Measurements from ENCODE around the gene C1QTNF1.

The C1QTNF1 gene

DNA sequence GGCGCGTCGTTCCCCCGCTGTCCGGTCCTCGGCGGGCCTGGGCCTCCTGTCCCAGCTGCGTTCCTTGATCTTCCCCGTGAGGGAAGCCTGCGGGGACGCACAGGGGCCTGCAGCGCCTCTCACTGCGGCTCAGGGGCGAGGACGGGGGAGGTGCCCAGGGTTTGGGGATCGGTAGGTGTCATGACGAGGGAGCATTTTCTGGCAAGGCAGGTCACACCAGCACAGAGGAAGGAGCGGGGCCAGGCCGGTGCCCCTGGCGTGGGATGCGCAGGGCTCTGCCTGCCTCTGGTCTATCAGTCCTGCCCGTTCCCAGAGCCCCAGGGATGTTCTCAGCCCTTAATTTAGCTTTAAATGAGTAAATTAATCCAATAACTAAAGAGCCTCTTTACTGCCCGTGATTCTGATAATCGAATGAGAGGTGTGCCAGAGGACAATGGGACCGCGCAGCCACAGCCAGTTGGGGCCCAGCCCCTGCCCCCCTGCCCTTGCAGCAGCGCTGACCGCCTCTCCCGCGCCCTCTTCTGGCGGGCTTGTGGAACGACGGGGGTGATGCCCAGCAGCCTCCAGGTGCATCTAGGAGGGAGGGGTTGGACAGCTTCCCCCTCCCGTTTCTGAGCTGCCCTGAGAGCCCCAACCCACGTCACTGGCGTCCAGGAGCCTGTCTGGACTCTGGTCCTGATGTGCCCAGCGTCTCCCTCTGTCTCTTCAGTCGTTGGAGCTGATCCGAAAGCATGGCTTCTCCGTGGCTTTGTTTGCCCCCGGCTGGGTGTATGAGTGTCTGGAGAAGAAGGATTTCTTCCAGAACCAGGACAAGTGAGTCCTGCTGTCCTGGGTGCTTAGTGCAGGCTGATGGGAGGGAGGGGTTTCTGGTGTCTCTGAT is 58.6 kb downstream of the C1QTNF1 start:
- FAIRE-seq, result no peak

GRCh38 chr17:79083191-79083971 is 59.4 kb downstream of the C1QTNF1 start:
- no peak for FAIRE-seq

GRCh38 chr17:79084291-79085153 is 60.6 kb downstream of the C1QTNF1 start:
- no peak for FAIRE-seq

- FAIRE-seq, result no peak
Measured at GRCh38 chr17:79085154-79085920, 61.4 kb downstream of the C1QTNF1 start.

- FAIRE-seq, result no peak
Measured at GRCh38 chr17:79085921-79086551, 62.1 kb downstream of the C1QTNF1 start.

- no peak for FAIRE-seq
Measured at GRCh38 chr17:79086609-79087427, 62.8 kb downstream of the C1QTNF1 start.

DNA sequence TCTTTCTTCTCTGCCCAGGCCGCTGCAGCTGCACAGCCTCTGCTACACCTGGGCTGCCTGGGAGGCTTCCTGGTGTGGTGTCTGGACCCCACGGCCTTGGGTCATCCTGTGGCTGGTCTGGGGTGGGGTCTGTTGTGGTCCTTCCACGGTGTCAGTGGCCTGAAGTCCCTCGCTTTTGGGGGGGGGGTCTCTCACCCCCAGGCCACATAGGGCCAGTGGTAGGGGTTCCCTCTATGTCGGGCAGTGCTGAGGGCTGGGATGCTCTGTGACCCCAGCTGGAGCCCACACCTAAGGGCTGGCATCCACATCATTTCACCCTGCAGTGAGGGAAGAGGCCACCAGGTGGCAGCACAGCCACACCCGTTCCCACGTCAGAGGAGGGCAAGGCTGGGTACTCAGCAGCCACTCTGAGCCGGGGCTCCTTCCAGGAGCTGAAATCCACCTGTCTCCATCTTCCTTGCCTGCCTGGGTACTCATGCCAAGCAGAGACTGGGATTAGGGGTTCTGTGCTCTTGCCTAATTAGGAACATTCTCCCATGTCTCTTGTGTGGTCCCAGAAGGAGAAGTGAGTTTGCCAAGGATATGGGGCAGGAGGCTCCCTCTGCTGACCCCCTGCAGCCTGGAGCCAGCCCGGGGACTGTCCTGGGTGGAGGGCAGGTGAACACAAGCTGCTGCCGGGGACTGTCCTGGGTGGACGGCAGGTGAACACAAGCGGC is 63.6 kb downstream of the C1QTNF1 start:
- FAIRE-seq, result no peak

- FAIRE-seq, result no peak
Measured at GRCh38 chr17:79088247-79088996, 64.5 kb downstream of the C1QTNF1 start.

GRCh38 chr17:79088997-79089328 is 65.0 kb downstream of the C1QTNF1 start:
- no peak for FAIRE-seq

DNA sequence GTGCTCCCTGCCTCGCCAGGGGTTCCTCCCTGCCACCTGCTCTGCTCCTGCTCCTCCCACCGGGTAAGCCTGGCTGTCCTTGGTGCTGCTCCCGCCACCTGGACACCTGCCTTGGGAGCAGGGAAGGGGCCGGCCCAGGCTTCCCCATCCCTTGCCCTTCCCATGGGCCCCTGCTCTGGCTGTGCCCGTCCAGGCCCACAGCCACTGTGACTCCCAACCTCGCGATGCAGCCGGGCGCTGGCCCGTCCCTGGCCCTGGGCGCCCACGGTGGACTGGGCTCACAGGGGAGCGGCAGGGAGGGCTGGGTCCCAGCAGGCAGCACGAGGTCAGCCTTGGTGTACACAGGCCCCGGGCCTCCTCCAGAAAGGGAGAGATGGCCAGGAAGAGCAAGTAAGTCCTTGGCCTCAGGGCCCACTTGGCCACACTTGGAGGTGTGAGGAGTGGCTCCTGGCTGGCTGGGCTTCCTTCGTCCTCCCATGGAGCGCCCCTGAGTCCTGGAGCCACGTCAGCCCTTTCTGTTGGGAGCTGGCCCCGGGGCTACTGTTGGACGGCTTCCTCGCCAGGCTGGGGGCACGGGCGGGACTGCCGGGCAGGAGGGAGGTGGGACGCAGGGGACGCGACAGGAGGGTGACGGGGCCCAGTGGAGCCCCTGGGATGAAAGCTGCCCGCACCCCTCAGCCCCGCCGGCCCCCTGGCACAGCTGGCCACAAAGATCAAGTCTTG is 65.9 kb downstream of the C1QTNF1 start:
- no peak for FAIRE-seq

DNA sequence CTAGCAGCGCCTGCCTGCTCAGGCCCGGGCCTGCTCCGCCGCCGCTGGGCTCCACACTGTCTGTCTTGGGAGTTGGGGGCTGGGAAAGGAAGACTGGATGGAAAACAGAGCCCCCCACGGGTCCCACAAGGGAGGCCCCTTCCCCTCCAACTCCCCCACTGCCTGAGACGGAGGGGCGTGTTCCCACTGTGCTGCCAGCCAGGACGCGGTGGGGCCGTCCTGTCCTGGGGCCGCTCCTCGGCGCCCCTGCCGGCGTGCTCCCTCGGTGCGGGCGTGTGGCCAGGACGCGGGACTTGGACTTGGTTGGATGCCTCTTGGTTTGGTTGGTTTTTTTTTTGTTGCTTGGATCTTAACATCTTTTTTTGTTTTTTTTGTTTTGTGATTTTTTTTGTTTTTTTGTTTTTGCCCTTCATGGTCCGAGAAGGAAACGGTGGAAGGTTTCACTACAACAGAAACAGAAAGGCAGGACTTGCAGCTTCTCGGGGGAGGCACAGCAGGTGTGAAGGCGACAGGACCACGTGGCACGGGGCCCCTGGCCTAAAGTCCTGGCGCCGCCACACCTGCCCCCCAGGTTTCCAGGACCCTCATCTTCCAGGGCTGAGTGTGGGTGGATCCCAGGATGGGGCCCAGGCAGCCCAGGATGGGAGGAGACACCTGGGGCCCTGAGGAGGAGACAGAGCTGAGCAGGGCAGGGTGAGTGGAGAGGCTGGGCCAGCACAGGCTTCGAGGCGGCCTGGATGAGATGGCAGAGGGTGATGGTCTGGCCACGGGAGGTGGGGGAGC is 66.7 kb downstream of the C1QTNF1 start:
- FAIRE-seq, result no peak

DNA sequence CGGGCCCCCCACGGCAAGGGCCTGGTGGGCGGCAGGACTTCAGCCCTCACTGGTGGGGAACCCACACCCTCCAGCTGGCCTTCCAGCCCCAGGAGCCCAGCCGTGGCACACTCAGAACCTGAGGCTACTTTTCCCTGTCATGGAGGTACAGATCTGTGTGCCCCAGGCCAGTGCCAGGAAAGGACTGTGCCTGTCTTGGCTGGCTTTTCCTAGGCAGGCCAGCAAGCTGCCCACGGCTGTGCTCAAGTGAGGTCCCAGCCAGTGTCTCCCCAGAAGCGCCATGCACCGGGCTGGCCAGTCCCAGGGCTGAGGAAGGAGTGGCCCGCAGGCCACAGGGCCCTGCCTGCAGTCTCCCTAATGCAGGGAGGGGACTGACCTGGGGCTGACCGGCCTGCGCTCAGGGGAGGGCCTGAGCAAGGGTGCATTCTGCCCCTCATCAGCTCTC is 67.3 kb downstream of the C1QTNF1 start:
- FAIRE-seq, result no peak

DNA sequence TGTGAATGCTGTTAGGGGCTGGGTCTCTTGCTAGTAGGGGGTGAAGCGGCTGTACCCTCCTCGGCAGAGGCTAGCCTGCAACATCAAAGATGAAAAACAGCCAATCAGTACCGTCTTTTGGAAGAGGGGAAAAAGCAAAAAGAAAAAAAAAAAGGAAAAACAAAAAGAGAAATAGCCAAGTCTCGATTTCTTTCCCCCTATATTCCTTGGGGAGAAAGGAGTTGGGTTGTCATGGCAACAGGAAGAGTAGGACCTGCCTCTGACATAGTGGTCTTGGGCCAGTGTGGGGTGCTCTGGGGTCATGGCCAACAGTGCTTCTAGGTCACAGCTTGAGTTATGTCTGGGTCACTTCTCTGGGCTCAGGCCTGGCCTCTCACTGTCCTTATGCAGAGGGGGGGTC is 68.6 kb downstream of the C1QTNF1 start:
- no peak for FAIRE-seq

DNA sequence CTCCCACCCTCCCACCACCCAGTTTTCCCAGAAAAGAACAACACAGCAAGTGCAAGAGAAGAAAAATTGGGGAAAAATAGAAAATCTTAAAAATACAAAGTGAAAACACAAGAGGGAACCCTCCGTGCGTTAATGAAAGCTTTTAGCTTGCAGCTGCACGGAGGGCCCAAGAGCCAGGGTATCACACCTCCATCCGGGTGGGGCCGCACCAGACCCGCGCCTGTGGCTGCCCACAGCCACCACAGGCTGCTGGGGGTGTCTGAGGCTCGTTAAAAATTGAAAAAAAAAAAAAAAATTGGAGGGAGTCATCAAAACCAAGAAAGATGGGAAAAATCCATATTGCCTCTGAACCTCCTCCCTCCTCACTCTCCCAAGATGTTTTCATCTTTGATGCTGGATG is 69.3 kb downstream of the C1QTNF1 start:
- no peak for FAIRE-seq

GRCh38 chr17:79094261-79094660 is 70.3 kb downstream of the C1QTNF1 start:
- FAIRE-seq, result no peak

- no peak for FAIRE-seq
Measured at GRCh38 chr17:79095345-79096055, 71.5 kb downstream of the C1QTNF1 start.

- FAIRE-seq, result no peak
Measured at GRCh38 chr17:79096477-79096876, 72.5 kb downstream of the C1QTNF1 start.

Data from G401.6 (cell line).